ENCODE data around the gene STPG1.

DNA sequence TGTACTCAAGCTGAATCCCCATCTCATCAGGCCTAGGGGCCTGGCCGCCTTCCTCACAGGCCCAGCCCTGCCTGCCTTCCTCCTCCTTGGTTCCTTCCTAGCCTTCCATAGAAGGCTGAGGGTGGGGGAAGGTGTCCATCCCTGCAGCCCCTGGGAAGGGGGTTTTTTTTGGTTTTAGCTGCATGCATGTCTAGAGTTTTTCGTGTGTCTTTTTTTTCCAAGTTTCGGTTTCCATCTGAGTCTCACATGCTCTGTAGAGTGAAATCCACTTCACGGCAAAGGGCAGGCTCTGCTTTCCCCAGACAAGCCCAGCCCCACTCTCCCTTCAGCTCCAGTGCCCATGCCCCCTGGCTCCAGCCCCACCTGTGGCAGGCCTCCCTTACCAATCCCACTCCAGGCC, 62.3 kb downstream of the STPG1 start:
- TF ChIP-seq POLR2A (IDR thresholded peaks at IDR 0.05; ENCODE audit: low read depth, low read length) (no peak), TAF1 (IDR thresholded peaks at IDR 0.05; ENCODE audit: borderline replicate concordance, low read depth, low read length) (no peak)
